ENCODE results near the gene MRPL23.
"Not testable (repeated sequence)": the region's sequence is repeated elsewhere in the genome, so short reads cannot be mapped to it uniquely, and the experiment has no call there.

The MRPL23 gene

GRCh38 chr11:1933416-1934334 lies 13.5 kb upstream of the MRPL23 start:
- no peak for DNase-seq (ENCODE audit: low read depth)

DNA sequence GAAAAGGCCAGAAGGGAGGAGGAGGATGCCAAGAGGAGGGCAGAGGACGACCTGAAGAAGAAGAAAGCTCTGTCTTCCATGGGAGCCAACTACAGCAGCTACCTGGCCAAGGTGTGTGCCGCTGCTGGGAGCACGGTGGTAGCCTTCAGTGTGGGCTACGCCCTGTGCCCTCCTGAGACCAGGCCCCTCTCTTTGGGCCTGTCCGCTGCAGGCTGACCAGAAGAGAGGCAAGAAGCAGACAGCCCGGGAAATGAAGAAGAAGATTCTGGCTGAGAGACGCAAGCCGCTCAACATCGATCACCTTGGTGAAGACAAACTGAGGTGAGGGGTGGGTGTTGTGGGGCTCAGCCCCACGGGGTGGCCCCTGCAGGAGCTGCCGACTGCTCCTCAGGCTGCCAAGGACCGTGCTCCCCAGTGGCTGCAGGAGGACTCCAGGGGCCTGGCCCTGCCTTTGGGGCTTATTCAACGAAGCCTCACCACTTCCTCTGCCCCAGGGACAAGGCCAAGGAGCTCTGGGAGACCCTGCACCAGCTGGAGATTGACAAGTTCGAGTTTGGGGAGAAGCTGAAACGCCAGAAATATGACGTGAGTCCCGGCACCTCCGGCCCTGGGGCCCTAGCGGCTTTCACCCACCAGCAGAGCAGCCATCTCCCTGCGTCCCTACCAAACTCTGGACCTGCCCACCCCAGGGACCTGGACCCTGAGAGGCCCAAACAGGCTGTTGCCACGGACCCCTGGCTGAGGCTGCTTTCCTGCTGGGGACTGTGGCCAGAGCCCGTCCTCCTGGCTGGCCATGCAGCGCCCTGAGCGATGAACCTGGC lies 12.6 kb upstream of the MRPL23 start:
- DNase-seq (ENCODE audit: low read depth): no peak

GRCh38 chr11:1935156-1936071 lies 11.7 kb upstream of the MRPL23 start:
- DNase-seq (ENCODE audit: low read depth): no peak

DNA sequence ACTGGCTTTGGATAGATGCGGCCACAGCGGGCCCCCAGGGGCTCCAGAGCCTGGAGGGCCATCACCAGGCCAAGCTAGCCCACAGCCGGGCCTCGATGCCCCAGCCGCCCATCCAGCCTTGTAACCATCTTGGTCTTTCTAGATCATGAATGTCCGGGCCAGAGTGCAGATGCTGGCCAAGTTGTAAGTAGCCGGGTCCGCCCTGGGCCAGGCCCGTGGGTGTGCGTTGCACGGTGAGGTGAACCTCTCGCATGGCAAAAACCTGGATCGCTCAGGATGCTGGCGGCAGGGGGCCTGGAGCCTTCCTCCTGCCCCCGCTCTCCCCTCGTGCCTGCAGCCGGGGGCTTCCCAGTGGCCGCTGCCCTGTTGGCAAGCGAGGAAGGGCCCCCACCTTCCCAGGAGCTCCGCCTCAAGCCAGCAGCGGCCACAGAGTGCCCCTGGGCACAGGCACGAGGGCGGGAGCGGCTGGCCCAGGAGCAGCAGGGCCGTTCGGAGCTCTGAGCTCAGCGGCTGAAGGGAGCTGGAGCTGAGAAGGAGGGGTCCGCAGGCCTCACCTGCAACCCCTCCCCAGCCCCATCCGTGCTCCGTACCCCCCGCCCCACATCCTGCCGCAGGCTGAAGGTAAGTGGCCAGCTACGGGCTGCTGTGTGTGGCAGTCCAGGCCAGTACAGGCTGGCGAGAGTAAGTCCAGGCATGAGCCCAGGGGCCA lies 10.9 kb upstream of the MRPL23 start:
- DNase-seq (ENCODE audit: low read depth): no peak

GRCh38 chr11:1936781-1937615 lies 10.1 kb upstream of the MRPL23 start:
- DNase-seq (ENCODE audit: low read depth): no peak

- DNase-seq (ENCODE audit: low read depth): no peak
Measured at GRCh38 chr11:1937616-1938342, 9.4 kb upstream of the MRPL23 start.

- no peak for DNase-seq (ENCODE audit: low read depth)
Measured at GRCh38 chr11:1938343-1939005, 8.7 kb upstream of the MRPL23 start.

DNA sequence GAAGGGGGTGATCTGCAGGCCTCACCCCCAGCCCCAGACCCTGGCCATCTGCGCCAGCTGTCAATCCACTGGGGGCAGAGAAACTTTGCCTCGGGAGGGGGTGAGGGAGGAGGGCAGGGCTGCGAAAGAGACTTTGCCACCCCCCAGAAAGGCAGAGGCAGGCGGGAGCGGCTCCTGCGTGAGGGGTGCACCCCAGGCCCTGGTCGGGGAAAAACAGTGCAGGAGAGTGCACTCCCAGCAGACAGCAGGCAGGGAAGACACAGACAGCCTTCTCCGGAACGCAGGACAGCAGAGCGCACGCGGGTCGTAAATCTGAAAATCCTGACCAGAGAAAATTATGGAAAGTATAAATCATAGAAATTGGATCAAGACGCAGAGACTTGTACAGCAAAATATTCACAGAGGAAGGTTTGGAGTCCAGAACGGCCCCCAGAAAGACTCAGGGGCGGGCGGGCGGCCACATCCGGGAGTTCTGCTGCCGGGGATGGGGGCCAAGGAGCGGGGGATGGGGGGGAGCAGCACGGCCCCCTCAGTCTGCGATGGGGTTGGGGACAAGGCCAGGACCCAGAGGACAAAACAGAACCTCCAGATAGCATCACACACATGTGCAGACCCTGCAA lies 8.0 kb upstream of the MRPL23 start:
- peak; percentile 13 for DNase-seq (ENCODE audit: low read depth)

- DNase-seq (ENCODE audit: low read depth): not testable (repeated sequence)
Measured at GRCh38 chr11:1939788-1940187, 7.3 kb upstream of the MRPL23 start.

- no peak for DNase-seq (ENCODE audit: low read depth)
Measured at GRCh38 chr11:1942558-1943260, 4.4 kb upstream of the MRPL23 start.

- peak; percentile 2 for DNase-seq (ENCODE audit: low read depth)
Measured at GRCh38 chr11:1943576-1943975, 3.6 kb upstream of the MRPL23 start.

DNA sequence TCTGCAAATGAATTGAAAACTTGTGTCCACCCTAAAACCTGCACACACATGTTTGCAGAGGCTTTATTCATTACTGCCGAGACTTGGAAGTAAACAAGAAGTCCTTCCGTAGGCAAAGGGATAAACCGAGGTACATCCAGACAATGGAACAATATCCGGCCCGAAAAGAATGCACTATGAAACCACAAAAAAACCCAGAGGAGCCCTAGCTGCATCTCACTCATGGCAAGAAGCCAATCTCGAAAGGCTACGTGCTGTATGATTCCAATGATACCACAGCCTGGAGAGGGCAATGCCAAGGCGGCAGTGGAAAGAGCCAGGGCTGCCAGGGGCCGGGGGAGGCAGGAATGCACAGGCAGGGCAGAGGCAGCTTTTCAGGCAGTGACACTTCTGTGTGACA lies 3.2 kb upstream of the MRPL23 start:
- peak; percentile 57 for DNase-seq (ENCODE audit: low read depth)

GRCh38 chr11:1947592-1948237 lies 583 bp downstream of the MRPL23 start:
- no peak for DNase-seq (ENCODE audit: low read depth)

GRCh38 chr11:1948389-1948788 lies 1.3 kb downstream of the MRPL23 start:
- DNase-seq (ENCODE audit: low read depth): no peak

DNA sequence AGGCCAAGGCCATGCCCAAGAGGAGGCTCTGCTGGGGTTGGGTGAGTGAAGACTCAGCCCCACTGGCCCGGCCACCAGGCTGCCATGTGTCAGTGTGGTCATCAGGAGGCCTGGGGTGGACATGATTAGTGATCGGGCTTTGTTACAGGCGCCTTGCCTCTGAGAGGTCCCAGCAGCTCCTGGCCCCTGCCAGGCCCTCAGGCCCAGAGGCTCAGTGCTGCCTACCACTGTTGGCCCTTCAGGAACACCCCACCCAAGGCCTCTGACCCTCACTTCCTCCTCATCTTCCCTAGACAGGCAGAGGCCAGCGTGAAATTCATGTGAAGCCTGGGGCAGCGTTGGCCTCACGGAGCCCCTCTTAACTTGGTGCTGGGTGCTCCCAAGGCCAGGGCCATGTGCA lies 2.2 kb downstream of the MRPL23 start:
- DNase-seq (ENCODE audit: low read depth): no peak

GRCh38 chr11:1949922-1950321 lies 2.8 kb downstream of the MRPL23 start:
- DNase-seq (ENCODE audit: low read depth): no peak

GRCh38 chr11:1952806-1953482 lies 5.8 kb downstream of the MRPL23 start:
- no peak for DNase-seq (ENCODE audit: low read depth)

Measured in ELR (cell line).